T-helper 2 cell treated with Interferon-gamma antibody and Interleukin-4, amounts not matched to agents 100 ng/mL and 5 ng/mL, for 36 hours (primary cell): ENCODE measurements around the gene ABHD11. TPM values are rescaled to one million over a fixed set of nuclear protein-coding genes. Genes with fewer than 3 reads are reported as not detected.
"Not testable (repeated sequence)": the region's sequence is repeated elsewhere in the genome, so short reads cannot be mapped to it uniquely, and the experiment has no call there.

Experiments used
- intact Hi-C: fragments of 100-400 bp; cut with micrococcal nuclease; formaldehyde crosslinking; loops from one replicate; pipeline ENCODE4 v1.15.1; 2023
- total RNA-seq: library from RNA; stranded (reverse); gene quantifications from 2 replicates; pipeline ENCODE4 v1.2.3, GENCODE V29; 2022

The ABHD11 gene
- total RNA-seq, result 15.5 and 17.9 TPM in 2 replicates

GRCh38 chr7:73738612-73739386, at the start of gene ABHD11:
TSS of gene ABHD11 (minus strand) at chr7:73738802. CDS start at chr7:73738770, 32 bp downstream.
- intact Hi-C loops, result loop anchor here (1.0 to 10.0 kb wide), 8 partner anchors 20 to 346 kb away; partner anchors contain the start of genes BAZ1B, BCL7B, BUD23 and DNAJC30

DNA sequence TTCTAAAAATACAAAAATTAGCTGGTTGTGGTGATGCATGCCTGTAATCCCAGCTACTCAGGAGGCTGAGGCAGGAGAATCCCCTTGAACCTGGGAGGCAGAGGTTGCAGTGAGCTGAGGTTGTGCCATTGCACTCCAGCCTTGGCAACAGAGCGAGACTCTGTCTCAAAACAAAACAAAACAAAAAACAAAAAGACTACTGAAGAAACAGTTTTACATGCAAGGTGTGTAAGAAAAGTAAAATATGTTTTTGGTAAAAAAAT, 49.1 kb upstream of the ABHD11 start:
- intact Hi-C loops, result not testable (repeated sequence)

DNA sequence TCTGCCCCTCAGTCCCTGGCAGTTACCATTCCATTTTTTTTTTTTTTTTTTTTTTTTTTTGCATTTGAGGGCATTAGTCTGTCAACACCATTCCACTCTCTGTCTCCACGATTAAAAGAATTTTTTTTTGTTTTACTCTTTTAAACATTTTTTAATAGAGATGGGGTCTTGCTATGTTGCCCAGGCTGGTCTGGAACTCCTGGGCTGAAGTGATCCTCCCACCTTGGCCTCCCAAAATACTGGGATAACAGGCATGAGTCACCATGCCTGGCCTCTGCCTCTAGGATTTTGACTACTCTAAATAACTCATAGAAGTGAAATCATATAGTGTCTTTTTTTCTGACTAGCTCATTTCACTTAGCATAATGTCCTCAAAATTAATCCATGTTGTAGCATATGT, 48.0 kb upstream of the ABHD11 start:
- intact Hi-C loops, result no loop called here

DNA sequence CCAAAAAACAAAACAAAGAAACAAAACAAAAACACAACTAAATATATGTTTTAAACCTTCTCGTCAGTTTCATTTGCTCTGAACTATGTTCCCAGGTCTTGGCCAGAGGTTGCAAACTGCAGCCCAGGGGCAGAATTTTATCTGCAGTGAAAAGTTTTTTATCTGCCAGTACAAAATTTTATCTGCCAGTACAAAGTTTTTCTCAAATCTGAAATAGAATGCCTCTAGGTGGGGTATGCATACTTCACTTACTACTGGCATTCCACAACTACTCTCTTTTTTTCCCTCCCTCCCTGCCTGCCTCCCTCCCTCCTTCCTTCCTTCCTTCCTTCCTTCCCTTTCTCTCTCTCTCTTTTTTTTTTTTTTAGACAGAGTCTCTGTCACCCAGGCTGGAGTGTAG, 40.9 kb upstream of the ABHD11 start:
- intact Hi-C loops, result no loop called here

GRCh38 chr7:73778801-73779389, 40.3 kb upstream of the ABHD11 start:
- intact Hi-C loops, result no loop called here

DNA sequence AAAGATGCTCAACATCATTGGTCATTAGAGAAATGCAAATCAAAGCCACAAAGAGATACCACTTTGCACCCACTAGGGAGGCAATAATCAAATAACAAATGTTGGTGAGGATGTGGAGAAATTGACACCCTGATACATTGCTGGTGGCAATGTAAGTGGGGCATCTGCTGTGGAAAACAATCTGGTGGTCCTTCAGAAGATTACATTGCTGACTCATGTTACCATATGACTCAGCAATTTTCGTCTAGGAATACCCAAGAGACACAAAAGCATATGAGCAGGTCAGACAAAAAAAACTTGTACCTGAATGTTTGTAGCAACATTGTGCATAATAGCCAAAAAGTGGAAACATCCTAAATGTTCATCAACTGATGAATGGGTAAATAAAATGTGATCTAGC, 36.3 kb upstream of the ABHD11 start:
- intact Hi-C loops, result no loop called here

GRCh38 chr7:73773700-73774517, 35.3 kb upstream of the ABHD11 start:
- intact Hi-C loops, result no loop called here

- intact Hi-C loops, result no loop called here
Measured at GRCh38 chr7:73770860-73771670, 32.5 kb upstream of the ABHD11 start.

DNA sequence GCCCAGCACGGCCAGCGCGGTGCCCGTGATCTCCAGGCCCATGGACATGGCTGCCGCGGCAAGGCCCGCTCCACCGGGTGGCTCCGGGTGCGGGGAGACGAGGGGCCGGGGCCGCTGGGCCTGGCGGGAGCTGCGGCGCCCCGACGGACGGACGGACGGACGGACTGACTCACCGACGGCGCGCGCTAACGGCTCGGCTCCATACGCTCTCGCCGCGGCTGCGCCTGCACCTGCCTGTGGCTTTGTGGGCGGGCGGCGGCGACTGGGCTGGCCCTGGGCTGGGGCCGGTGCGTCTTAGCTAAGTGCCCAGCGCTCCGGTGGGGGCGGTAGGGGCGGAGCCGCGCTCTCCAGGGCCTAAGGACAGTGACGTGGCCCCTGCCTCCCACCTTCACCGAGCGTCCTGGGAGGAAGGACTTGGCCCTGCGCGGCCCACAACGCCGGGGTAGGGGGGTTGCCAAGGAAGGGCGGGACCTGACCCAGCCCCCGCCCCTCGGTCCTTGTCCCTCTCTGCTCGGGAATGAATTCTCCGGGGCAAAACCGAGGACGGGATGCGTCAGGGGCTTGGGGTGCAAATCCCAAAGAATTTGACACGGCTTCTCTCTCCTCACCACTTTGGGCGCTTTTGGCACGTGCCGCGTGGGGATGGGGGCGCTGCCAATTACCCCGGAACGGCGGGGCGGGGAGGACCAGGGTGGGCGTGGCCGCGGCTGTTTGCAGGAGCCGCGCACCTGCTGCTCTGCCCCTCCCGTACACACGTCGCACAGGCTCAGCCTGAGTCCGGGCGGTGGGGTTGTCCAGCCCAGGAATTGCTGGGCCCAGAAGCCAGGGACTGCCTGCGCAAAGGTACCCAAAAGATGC, 31.6 kb upstream of the ABHD11 start, which contains the start of gene CLDN3:
CLDN3 (minus strand) TSS at position 269 of the 858 bp plus-strand sequence; CDS start at position 48, 221 bp downstream.
- intact Hi-C loops, result no loop called here

DNA sequence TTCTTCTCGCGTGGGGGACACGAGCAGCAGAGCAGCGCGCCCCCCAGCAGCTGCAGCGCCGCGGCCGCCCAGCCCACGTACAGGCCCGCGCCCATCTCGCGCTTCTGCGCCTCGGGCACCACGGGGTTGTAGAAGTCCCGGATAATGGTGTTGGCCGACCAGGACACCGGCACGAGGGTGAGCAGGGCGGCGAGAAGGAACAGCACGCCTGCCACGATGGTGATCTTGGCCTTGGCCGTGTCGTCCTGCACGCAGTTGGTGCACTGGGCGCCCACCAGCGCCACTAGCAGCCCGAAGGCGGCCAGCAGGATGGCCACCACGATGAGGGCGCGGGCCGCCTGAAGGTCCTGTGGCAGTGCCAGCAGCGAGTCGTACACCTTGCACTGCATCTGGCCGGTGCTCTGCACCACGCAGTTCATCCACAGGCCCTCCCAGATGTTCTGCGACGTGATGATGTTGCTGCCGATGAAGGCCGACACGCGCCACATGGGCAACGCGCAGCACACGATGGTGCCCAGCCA, 30.9 kb upstream of the ABHD11 start:
- intact Hi-C loops, result no loop called here

- intact Hi-C loops, result no loop called here
Measured at GRCh38 chr7:73768641-73769480, 30.3 kb upstream of the ABHD11 start.

DNA sequence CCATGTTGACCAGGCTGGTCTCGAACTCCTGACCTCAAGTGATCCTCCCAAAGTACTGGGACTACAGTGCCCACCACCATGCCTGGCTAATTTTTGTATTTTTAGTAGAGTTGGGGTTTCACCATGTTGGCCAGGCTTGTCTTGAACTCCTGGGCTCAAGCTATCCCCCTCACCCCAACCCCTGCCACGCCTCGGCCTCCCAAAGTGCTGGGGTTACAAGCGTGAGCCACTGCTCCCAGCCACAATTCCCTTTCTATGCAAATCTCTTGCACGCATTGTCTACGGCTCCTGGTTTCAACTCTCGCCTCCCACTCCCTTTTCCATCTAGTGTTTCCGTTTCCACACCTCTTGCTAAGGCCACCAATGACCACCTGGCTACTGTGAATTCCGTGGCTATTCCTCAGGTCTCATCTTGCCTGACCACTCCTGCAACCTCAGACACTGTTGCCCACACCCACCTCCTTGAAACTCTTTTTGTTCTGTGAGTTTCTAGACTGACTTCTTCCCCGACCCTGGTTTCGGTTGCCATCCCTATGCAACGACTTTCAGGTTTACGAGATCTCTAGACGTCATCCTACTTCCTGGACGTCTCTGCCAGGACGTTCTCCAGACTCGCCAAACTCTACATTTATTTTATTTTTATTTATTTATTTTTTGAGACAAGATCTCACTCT, 28.1 kb upstream of the ABHD11 start:
- intact Hi-C loops, result no loop called here

GRCh38 chr7:73762659-73762999, 24.0 kb upstream of the ABHD11 start:
- intact Hi-C loops, result no loop called here

DNA sequence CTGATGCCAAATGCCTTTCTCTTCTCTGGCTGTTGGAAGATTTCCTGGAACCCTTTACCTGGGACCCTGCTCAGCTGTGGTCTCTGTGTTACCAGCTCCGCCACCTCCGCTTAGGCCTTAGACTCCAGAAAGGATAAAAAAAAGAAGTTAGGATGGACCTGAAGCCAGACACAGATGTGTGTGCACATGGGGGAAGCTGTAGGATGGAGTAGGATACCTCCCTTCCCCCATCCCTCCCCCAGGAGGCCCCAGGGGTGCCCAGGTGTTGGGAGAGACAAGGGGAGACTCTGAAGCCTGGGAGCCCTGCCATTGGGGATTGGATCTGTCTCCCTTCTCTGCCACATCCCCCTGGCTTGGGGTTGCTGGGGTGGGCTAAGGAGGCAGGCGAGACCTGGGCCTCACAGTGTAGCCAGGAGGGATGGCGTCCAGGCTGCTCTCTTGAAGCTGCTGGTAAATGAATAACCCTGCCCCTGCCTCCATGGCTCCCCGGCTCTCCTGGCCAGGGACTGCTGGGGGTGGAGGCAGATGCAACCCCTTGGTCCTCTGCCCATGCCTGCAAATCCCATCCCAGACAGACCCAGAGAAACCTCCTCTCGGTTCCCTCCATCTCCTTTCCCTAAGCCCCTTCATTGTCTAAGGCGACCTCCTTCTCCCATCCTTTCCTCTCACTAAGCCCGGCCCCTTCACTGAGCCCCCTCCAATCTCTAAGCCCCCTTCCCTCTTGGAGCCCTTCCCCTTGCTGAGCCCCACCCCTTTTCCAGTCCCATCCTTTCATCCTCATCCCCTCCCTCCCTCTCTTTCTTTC, 23.5 kb upstream of the ABHD11 start:
- intact Hi-C loops, result no loop called here

GRCh38 chr7:73758581-73759138, 20.1 kb upstream of the ABHD11 start:
- intact Hi-C loops, result no loop called here

- intact Hi-C loops, result no loop called here
Measured at GRCh38 chr7:73749931-73750776, 11.6 kb upstream of the ABHD11 start.

- intact Hi-C loops, result no loop called here
Measured at GRCh38 chr7:73746378-73746777, 7.8 kb upstream of the ABHD11 start.
